GM19238 (cell line): ENCODE measurements around the gene COL4A2.

ENCODE experiments used
- DNase-seq: peaks from one replicate; pipeline ENCODE4 v3.0.0; 2011; ENCODE audit warnings: low spot score; ENCODE audit not compliant: insufficient read length

COL4A2 gene

GRCh38 chr13:110322126-110322827 lies 15.2 kb downstream of the COL4A2 start:
- no peak for DNase-seq

- DNase-seq: no peak
These were observed 15.7 kb downstream of the COL4A2 start for GRCh38 chr13:110322828-110323171.

- DNase-seq: no peak
These were observed 16.2 kb downstream of the COL4A2 start for GRCh38 chr13:110323172-110323891.

- DNase-seq: no peak
These were observed 17.1 kb downstream of the COL4A2 start for GRCh38 chr13:110324026-110324749.

DNA sequence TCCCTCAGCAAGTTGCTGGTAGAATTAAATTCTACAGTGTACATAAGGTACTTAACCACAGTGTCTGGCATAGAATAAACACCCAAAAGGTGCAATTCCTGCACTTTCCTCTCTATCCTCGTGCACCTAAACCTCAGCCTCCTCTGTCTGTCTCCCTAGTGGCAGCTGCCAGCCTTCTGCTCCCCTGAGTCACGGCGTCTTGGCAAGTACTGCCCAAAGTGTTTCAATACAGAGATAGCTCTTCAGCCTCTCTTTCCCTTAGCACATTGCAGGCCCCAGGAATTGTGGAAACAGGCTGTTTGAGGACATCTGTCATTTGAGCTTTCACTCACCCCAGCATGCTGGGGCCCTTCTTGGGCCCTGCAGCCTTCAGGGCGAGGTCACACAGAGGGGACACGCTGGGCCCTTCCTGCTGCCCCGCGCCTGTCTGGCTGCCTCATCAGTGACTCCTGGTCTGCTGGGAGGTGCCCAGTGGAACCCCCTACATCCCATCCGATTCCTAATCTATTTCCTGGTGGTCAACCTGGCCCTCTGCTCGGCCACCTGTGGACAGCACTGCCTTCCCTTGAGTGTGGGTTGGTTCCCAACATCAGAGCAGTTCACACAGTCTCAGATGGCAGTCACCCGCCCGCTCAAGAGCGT lies 19.3 kb downstream of the COL4A2 start:
- no peak for DNase-seq

- no peak for DNase-seq
These were observed 20.1 kb downstream of the COL4A2 start for GRCh38 chr13:110327051-110327721.

DNA sequence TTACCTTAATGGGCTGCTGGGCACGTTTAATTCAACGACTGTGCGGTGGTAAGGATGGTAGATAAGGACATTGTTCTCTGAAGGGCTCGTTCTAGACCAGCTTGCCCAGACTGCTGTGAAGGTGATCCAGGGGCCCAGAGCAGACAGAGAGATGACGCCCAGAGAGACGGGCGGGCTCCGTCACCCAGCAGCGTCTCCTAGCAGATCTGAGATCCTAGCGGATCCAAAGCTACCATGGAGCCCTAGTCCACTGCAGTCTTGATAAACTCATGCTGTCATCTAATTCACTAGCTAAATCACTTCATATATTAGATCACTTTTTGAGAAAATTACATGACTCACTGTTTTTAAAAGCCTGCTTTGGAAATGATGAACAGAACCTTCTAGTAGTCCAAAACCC lies 21.5 kb downstream of the COL4A2 start:
- no peak for DNase-seq

- DNase-seq: no peak
These were observed 22.2 kb downstream of the COL4A2 start for GRCh38 chr13:110329258-110329657.

GRCh38 chr13:110329798-110330461 lies 22.8 kb downstream of the COL4A2 start:
- no peak for DNase-seq

GRCh38 chr13:110330491-110331011 lies 23.5 kb downstream of the COL4A2 start:
- no peak for DNase-seq

DNA sequence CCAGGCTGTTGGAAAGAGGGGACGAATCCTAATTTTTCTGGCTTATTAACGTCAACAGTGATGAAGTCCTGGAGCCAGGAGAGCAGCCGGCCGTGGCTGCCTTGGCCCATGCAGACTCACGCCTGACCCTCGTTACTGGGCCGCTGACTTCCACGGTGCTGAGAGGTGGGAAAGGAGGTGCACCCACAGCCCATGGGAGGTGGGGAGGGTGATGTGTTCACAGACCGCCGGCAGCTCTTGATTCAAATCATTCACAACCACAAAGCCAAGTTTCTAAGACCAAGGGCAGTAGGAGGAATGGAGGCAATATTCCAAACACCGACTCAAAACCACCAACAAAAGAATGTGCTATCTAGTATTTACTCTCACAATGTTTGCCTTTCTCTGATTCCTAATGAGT lies 24.3 kb downstream of the COL4A2 start:
- no peak for DNase-seq

DNA sequence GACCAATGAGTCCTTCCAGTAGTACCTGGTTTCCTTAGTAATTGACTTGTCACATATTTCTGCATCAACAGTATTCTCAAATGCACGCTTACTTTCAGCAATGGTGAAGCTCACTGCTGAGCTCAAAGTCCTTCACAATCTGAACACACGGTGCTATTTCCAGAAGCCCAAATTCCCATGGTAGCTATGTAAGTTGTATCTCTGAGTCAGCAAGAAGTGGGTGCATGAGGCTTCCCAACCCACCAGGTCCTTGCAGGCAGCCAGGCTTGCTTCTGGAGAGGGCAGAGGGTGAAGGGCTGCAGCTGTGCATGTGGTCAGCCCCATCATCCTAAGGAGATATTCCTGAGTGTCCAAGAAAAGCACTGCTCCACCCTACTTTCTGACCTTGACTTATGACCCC lies 25.7 kb downstream of the COL4A2 start:
- DNase-seq: no peak

- no peak for DNase-seq
These were observed 26.8 kb downstream of the COL4A2 start for GRCh38 chr13:110333837-110334236.

DNA sequence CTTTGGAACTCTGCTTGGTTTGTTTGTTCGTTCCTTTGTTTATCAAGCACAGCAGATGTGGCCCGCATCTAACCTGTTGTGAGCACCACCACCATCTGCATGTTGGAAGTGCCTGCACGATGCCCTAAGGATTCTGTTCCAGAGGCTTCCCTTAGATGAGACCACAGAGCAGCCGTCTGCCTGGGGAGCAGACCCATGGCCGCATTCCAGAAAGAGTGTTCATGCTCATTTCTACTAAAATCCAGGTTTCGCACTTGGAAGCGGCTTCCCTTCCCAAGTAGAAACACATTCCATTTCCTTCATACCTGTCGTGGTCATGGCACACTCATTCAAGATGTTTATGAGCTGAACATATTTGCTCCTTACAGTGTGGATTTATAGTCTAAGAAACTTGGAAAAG lies 27.2 kb downstream of the COL4A2 start:
- no peak for DNase-seq

DNA sequence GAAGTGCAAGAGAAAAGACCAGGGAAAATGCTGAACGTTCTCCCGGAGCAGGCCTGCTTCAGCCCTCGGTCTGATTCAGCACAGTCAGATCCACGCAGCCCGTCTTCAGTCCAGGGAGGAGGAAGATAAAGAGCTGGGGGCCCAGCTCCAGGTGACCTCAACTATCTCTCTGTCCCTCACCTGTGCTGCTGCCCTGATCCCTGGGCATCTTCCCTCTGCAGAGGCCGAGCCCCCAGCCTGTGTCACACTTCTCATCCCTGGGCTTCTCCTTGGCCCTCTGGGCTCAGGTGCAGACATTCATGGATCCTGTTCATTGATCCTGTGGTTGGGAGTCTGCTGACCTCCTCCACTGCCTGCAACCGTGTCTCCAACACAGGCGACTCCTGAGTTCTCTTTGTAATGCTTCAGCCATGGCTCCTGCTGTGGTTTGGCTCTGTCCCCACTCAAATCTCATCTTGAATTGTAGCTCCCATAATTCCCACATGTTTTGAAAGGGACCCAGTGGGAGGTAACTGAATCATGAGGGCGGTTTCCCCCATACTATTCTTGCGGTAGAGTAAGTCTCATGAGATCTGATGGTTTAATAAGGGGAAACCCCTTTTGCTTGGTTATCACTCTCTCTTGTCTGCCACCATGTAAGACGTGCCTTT lies 27.9 kb downstream of the COL4A2 start:
- DNase-seq: no peak

GRCh38 chr13:110336108-110336507 lies 29.0 kb downstream of the COL4A2 start:
- no peak for DNase-seq

- no peak for DNase-seq
These were observed 29.6 kb downstream of the COL4A2 start for GRCh38 chr13:110336681-110337080.

DNA sequence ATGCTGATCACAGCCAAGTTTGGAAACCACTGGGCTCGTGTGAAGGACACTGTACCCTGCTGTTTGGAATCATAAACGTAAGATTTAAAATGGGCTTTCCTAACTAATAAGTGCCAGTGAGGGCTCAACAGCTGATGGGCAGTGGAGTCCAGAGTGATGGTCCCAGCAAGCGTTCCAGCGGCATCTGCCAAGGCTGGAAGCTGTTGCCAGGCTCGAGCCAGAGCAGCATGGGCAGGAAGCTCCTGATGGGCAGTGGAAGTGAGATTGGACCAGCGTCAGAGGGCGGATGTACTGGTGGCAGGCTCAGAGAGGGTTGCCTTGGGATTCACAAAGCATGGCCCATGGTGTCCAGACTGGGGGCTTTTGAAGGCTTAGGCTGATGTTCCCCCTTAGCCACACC lies 30.2 kb downstream of the COL4A2 start:
- no peak for DNase-seq

- no peak for DNase-seq
These were observed 31.5 kb downstream of the COL4A2 start for GRCh38 chr13:110338441-110339101.

GRCh38 chr13:110339263-110339662 lies 32.2 kb downstream of the COL4A2 start:
- no peak for DNase-seq
